RWPE1 (cell line): Measurements from ENCODE around the gene TSPAN9.

Experiments
- CTCF ChIA-PET: fragments of 350-600 bp; sonication (Branson Sonifier 250); formaldehyde crosslinking; extraction: SDS; loops from one replicate; lab custom pipeline; 2021; lab: Yijun Ruan, JAX
- POLR2A ChIA-PET: fragments of 400-600 bp; formaldehyde crosslinking; extraction: SDS; loops from one replicate; lab custom pipeline; 2020; ENCODE audit warnings: antibody characterized with exemption; ENCODE audit not compliant: low non-redundant PET; lab: Yijun Ruan, JAX
- DNase-seq: peaks from one replicate; pipeline ENCODE4 v3.0.0; 2012; ENCODE audit warnings: low spot score
- H3K27ac ChIP-seq: fragments of 450-650 bp; 2 replicates; pipeline ENCODE4 v1.5.1; 2017
- CTCF ChIP-seq: fragments of 450-650 bp; conservative IDR thresholded peaks from 2 replicates; pipeline ENCODE4 v1.5.1; 2017; ENCODE audit warnings: low read depth, mild to moderate bottlenecking

TSPAN9 gene

GRCh38 chr12:3145546-3146310 is 68.5 kb downstream of the TSPAN9 start:
- POLR2A ChIA-PET, result no interaction called here
- no peak for DNase-seq
- no peak for TF ChIP-seq CTCF
- H3K27ac ChIP-seq, result no peak overlapping the region
- CTCF ChIA-PET, result interaction anchor here (0.6 to 2.3 kb wide), 2 partner anchors 49 to 130 kb away, joined by 4 to 9 read pairs; no protein-coding TSS in a partner anchor

GRCh38 chr12:3147260-3147659 is 70.1 kb downstream of the TSPAN9 start:
- TF ChIP-seq CTCF, result no peak
- ChIA-PET CTCF (no interaction called here), POLR2A (no interaction called here)
- H3K27ac ChIP-seq, result no peak overlapping the region
- DNase-seq, result no peak

DNA sequence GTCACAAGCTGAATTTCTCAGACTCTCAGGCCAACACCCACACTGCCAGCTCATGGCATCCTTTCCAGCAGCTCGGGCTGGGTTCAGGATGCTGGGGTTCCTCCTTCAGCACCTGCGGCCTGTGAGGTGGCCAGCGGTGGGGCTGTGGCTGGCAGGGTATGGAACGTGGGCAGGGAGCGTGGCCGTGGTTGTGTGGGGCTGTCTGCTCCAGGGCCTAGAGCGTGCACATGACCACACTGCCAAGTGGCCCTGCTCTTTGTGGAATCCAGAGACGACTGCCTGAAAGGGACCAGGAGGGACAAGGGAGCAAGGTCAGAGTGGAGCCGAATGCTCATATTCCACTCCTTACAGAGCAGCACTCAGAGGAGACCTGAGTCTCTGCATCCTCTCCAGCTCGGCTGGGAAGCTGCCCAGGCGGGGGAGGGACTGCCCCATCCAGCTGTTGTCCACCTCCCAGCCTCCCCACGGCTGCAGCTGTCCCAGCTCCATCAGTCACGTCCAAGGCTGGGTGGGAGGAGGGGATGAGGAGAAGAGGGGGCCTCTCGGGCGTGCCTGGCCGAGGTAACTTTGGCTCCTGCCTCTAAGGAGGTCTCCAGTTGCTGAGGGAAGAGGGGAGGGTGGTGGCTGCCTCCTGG is 71.3 kb downstream of the TSPAN9 start:
- no peak overlapping the region for H3K27ac ChIP-seq
- ChIA-PET POLR2A (no interaction called here), CTCF (interaction anchor here (0.7 to 1.6 kb wide), 2 partner anchors 17 to 127 kb away, joined by 3 to 4 read pairs; no protein-coding TSS in a partner anchor)
- TF ChIP-seq CTCF, result no peak
- no peak for DNase-seq

DNA sequence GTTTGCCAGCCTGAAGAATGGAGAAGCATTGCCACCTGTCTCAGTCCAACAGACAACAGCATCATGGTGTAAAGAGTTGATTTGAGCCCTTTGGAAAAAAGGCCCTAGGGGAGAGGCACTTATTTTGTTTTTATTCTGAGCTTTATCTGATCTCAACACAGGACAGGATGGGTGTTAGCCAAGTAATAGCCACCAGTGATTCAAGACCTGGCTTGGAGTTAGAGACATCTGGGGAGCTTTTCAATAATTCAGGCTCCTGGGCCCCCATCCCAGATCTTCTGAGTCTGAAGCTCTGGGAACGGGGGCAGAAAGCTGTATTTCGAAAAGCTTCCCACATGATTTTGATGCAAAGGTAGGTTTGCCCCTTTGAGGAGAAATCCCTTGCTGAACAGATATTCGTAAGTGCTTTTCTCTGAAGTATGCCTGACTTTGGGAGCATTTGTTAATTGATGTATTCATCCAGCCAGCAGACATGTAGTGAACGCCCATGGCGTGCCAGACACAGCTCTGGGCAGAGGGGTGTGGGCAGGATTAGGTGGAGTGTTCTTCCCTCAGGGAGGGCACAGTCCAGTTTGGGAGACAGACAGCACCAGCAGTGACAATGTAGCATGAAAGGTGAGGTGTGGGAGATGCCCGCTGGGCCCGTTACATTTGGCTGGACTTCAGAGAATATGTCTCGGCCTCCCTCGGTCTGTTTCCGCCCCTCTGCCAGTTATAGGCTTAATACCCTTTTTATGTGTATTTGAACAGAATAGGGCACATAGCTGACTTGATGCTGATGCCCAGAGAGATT is 72.5 kb downstream of the TSPAN9 start:
- POLR2A ChIA-PET, result no interaction called here
- CTCF ChIA-PET, result interaction anchor here (0.8 to 1.2 kb wide), 3 partner anchors 13 to 390 kb away, joined by 3 read pairs; no protein-coding TSS in a partner anchor
- DNase-seq, result no peak
- no peak for TF ChIP-seq CTCF
- no peak overlapping the region for H3K27ac ChIP-seq

GRCh38 chr12:3150308-3150670 is 73.1 kb downstream of the TSPAN9 start:
- TF ChIP-seq CTCF, result no peak
- H3K27ac ChIP-seq, result no peak overlapping the region
- ChIA-PET POLR2A (no interaction called here), CTCF (interaction anchor here (0.9 to 1.2 kb wide), 2 partner anchors 13 to 125 kb away, joined by 3 read pairs; no protein-coding TSS in a partner anchor)
- no peak for DNase-seq
